ENCODE results near the gene OMG.

- TF ChIP-seq CTCF (IDR thresholded peaks at IDR 0.05) (no peak), POLR2A (IDR thresholded peaks at IDR 0.05) (no peak)
These were observed 24.2 kb downstream of the OMG start for GRCh38 chr17:31272803-31273202.

Data from esophagus squamous epithelium (tissue), 4 donors.